Measurements from ENCODE around the gene HBA2. TPM values are rescaled to one million over a fixed set of nuclear protein-coding genes. Genes with fewer than 3 reads are reported as not detected.
A peak's percentile ranks its signal among the peaks of the same experiment; 100 is the strongest.

The HBA2 gene
- total and polyA plus RNA-seq, 2 of the 4 experiments (the other 2 are of a cell fraction), result not detected

- peak; percentile 79 for ATAC-seq (ENCODE audit: low read depth)
- Histone ChIP-seq H3K4ac (ENCODE audit: low read depth, low read length) (no peak overlapping the region), H4K8ac (ENCODE audit: low read depth in 2 of 2, low read length in 2 of 2) (no peak overlapping the region), H3K27ac (ENCODE audit: insufficient read depth, low read length) (no peak overlapping the region), H2BK5ac (ENCODE audit: low read depth, low read length, poor library complexity, severe bottlenecking) (no peak overlapping the region), H3K9ac (ENCODE audit: low read depth, low read length) (no peak overlapping the region), H2BK15ac (ENCODE audit: low read depth, low read length) (no peak overlapping the region), H2BK120ac (ENCODE audit: low read depth, low read length) (no peak overlapping the region), H2BK20ac (ENCODE audit: low read depth, low read length) (no peak overlapping the region), H3K14ac (replicated peaks; ENCODE audit: low read depth, low read length) (no peak overlapping the region), H3K27me3 (ENCODE audit: control insufficient read depth, insufficient read depth, low read length) (peaks cover 25% of the 10 kb centered on the region), H3K79me1 (ENCODE audit: low read depth in 1 of 2, low read length in 2 of 2) (0 out of 4 replicates have a peak, but pooled peaks cover 0 to 8% of the 10 kb centered on the region in 2 experiments), H3K9me3 (ENCODE audit: control insufficient read depth, insufficient read depth, low read length) (no peaks in the 10 kb centered on the region), H3K18ac (ENCODE audit: low read depth, low read length) (no peak overlapping the region), H3K9me1 (ENCODE audit: insufficient read depth, low read length) (no peaks in the 10 kb centered on the region), H2AK9ac (replicated peaks; ENCODE audit: low read depth, low read length, poor library complexity) (peak overlapping the region; percentile 71), H3K4me3 (ENCODE audit: insufficient read depth, low read depth, low read length) (peak overlapping the region; percentile 8), H4K5ac (ENCODE audit: low read depth, low read length) (no peak overlapping the region), H3K4me2 (ENCODE audit: low read depth, low read length) (peak overlapping the region; percentile 84), H4K91ac (ENCODE audit: insufficient read depth, low read depth, low read length) (no peak overlapping the region), H2AFZ (replicated peaks; ENCODE audit: low read length, poor library complexity) (peak overlapping the region; percentile 84), H3K56ac (ENCODE audit: extremely low read depth, insufficient read depth, low read length) (no peak overlapping the region; the same call in 1 of the 2 replicates), H4K20me1 (ENCODE audit: insufficient read depth, low read length) (peaks cover 12% of the 10 kb centered on the region), H3K4me1 (ENCODE audit: control insufficient read depth, insufficient read depth, low read length) (peaks cover 5% of the 10 kb centered on the region; the same call in 1 of the 2 replicates), H3K36me3 (ENCODE audit: control insufficient read depth, insufficient read depth, low read length) (peaks cover 9% of the 10 kb centered on the region; the same call in 1 of the 2 replicates), H3K23ac (ENCODE audit: low read depth, low read length) (no peak overlapping the region), H2AK5ac (ENCODE audit: low read depth, low read length) (no peak overlapping the region; the same call in 1 of the 2 replicates)
- 4% methylated on average over 53 of the region's 89 CpGs; no CpG with 5 or more reads in 1 of the 2 experiments for WGBS, 2 experiments (ENCODE audit: extremely low coverage in 2 of 2, insufficient read length in 1 of 2)
- in situ Hi-C loops (cut with MboI; ENCODE audit: low sequenced_read_pairs) (loop anchor here (5.0 kb wide), 1 partner anchor 74 kb away; no protein-coding TSS in a partner anchor), dilution Hi-C loops (cut with HindIII; ENCODE audit: low sequenced_read_pairs, unreplicated experiment) (no loop called here), intact Hi-C loops (cut with micrococcal nuclease) (loop anchor here (1.0 to 5.0 kb wide), 2 partner anchors 44 to 74 kb away; partner anchors contain the start of gene NPRL3)
- CTCF ChIA-PET, result interaction anchor here (0.8 to 2.5 kb wide), 6 partner anchors 13 to 76 kb away, joined by 3 to 11 read pairs (median 4); no protein-coding TSS in a partner anchor
- TF ChIP-seq USF2 (IDR thresholded peaks at IDR 0.05; ENCODE audit: low read depth, low read length) (no peak), BHLHE40 (IDR thresholded peaks at IDR 0.05; ENCODE audit: low read depth, low read length) (peak; percentile 50; the same call in 1 of the 2 replicates), POLR2A (IDR thresholded peaks at IDR 0.05; ENCODE audit: low read depth, low read length) (no peak), SMC3 (IDR thresholded peaks at IDR 0.05; ENCODE audit: low read depth, low read length) (no peak), RCOR1 (IDR thresholded peaks at IDR 0.05; ENCODE audit: insufficient replicate concordance, low read length) (no peak)
- peak; percentile 58 for DNase-seq
- POLR2A ChIA-PET (ENCODE audit: unreplicated experiment), result no interaction called here
- no TSS peak for BruUV-seq (replicated peaks)
Measured at GRCh38 chr16:180681-181564, 8.2 kb downstream of the HBA2 start.
